GM19193 (cell line): ENCODE results near the gene IGSF22.

Experiments used
- POLR2A ChIP-seq: IDR thresholded peaks from 4 replicates; pipeline ENCODE4 v1.6.1; 2011; ENCODE audit not compliant: insufficient read depth, insufficient read length; ENCODE audit errors: extremely low read depth

The IGSF22 gene

DNA sequence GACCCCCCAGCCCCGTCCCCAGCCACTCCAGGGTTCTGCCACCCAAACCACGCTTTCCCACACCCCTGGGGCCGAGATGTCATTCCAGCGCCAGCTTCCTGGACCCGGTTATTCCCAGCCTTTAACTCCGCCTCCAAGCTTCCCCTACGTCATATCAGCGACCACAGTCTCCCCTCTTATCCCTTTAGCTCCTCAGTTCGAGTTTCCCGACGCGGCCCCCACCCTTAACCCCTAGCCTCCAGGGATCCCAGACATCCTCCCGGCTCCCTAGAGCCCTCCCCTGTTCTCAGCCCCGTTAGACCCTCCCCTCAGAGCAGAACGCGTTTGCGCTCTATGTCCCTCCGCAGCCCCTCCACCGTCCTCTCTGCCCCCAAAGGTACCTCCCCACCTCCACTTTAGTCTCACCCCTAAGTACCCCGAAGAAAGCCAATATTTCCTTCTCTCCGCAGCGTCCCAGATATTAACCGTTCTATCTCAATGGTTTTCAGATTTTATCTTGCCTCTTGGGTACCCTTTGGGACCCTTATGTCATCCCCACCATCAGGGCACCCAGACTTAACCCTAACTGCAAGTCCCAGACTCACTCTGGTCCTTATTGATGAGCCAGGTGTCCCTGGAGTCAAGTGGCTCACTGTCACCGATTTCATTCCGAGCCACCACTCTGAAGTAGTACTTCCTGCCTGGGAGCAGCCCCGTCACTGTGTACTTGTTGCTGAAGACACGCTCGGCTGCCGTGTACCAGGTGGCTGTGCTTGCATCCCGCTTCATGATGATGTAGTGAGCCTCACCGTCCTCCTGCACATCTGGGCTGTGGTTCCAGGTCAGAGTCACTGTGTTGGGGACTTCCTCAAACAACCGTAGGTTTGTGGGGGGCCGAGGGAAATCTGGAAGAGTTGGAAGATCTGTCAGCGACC, 19.4 kb downstream of the IGSF22 start:
- TF ChIP-seq POLR2A: no peak

DNA sequence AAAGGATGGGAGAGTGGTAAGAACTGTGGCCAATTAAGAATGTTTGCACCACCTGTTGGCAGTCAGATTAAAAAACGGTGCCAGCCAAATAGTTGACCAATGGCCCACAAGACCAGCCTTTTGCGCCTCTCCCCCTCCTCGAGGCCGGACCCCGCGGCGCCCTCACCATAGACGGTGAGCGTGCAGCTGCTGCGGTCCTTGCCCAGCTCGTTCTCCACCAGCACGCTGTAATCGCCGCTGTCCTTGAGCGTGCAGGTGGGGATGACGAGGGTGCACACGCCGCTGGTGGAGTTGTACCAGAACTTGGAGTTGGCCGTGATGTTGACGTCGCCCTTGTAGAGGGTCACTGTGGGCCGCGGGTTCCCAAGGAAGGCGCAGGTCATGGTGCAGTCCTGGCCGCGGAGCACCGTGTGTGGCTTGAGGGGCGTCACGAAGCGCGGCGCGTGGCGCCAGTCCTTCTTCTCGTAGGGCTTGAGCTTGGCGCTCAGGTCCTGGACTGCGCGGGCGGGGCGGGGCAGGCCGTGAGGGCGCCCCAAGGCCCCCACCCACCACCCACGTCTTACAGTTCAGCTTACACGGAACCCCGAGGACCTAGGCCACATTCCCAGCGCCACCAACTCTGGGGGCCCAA, 20.2 kb downstream of the IGSF22 start:
- no peak for TF ChIP-seq POLR2A

GRCh38 chr11:18704698-18705097, 21.3 kb downstream of the IGSF22 start:
- no peak for TF ChIP-seq POLR2A

- TF ChIP-seq POLR2A: no peak
Measured at GRCh38 chr11:18704045-18704645, 21.8 kb downstream of the IGSF22 start.

DNA sequence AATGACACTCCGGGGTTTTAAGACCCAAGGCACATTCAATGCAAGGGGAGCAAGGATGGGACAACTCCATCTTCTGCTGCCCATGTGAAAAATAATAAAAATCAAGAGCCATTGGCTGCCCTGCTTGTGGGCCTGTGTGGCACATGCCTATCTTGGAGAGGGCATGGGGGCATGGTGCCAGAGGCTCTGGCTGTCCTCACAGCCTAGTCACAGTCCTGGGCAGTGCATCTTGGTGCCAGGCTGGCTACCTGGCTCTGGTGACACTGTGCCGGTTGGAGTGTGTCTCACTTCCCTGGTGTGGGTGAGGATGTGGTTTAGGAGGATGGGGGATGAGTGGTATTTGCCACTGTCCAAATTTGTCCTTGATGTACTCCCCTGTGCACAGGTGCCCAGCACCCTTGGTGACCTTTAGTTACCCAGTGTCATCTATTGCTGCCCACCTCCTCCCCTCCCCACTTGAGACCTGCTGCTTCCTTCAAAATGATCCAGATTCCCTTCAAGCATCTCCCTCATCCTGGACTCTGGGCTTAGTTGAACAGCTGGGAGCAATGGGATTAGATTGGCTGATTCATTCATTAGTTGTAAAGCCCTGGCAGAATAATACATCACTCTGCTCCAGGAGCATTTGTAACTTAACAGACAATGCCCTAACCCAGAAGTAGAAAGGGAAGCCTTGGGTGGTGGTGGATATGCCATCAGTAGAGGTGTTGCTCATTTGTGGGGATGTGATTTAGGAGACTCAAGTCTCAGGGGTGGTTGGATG, 22.8 kb downstream of the IGSF22 start:
- TF ChIP-seq POLR2A: no peak

DNA sequence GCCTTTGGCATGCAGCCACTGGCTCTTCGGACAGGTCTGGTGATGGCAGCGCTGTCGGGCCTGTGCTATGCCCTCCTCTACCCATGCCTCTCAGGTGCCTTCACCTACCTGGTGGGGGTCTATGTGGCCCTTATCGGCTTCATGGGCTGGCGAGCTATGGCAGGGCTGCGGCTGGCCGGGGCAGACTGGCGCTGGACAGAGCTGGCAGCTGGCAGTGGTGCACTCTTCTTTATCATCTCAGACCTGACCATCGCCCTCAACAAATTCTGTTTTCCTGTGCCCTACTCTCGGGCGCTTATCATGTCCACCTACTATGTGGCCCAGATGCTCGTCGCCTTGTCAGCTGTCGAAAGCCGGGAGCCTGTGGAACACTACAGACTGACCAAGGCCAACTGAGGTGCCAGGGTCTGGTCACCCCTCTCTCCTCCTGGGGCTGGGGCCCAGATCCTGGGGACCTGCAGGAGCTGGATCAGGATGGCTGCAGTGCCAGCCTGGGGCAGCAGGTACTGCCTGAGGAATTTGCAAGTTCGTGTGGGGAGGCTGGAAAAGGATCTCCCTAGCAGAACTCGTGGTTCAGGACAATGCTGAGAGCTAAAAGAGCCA, 24.3 kb downstream of the IGSF22 start:
- TF ChIP-seq POLR2A: no peak

- no peak for TF ChIP-seq POLR2A
Measured at GRCh38 chr11:18700872-18701271, 25.1 kb downstream of the IGSF22 start.

DNA sequence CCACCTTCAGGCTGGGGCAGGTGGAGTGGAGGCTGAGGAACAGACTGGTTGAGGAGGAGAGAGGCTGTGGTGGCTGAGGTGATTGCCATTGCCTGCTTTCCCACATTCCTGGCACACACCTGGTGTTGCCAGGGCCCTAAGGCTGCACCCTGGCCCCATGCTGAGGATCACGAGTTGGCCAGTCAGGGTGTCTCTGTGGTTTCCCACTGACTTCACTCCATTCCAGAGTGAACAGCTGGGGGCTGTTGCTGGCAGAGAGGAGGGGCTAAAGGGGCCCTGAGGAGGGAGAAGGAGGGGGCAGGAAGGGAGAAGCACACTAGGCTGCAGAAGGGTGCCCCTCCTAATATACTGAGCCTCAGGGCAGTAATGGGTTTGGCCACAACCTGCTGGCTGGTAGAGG, 25.6 kb downstream of the IGSF22 start:
- TF ChIP-seq POLR2A: no peak

DNA sequence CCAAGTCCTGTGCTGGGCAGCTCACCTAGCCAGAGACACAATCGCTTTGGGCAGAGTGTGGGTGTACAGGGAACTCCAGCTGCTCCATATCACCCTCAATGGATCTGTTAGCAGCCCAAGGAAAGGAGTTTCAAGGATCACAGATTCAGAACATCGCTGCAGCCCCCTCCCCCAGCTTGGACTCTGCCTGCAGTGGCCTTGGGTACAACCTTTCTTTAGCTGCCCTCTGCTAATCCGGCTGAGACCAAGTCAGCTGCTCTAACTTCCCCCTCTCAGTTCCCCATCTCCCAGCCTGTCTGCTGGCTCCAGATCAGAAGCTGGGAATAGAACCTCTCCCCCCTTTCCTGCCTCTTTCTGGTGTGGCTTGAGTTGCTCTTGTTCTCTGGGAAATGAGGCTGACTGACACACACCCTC, 26.1 kb downstream of the IGSF22 start:
- no peak for TF ChIP-seq POLR2A

DNA sequence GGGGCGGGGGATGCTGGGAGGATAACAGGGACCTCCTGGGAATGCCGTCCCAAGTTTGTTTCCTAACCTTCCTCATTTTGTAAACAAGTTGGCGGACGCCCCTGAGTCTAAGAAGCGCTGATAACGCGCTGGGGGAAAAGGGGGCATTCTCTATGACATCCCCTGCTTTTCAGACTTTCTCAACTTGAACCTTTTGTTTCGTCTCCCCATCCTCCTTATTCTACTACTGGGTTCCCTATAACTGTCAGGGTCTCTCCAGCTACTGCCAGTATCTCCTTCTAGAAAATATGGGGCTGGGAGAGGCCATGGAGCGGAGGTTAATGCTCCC, 26.8 kb downstream of the IGSF22 start:
- no peak for TF ChIP-seq POLR2A

DNA sequence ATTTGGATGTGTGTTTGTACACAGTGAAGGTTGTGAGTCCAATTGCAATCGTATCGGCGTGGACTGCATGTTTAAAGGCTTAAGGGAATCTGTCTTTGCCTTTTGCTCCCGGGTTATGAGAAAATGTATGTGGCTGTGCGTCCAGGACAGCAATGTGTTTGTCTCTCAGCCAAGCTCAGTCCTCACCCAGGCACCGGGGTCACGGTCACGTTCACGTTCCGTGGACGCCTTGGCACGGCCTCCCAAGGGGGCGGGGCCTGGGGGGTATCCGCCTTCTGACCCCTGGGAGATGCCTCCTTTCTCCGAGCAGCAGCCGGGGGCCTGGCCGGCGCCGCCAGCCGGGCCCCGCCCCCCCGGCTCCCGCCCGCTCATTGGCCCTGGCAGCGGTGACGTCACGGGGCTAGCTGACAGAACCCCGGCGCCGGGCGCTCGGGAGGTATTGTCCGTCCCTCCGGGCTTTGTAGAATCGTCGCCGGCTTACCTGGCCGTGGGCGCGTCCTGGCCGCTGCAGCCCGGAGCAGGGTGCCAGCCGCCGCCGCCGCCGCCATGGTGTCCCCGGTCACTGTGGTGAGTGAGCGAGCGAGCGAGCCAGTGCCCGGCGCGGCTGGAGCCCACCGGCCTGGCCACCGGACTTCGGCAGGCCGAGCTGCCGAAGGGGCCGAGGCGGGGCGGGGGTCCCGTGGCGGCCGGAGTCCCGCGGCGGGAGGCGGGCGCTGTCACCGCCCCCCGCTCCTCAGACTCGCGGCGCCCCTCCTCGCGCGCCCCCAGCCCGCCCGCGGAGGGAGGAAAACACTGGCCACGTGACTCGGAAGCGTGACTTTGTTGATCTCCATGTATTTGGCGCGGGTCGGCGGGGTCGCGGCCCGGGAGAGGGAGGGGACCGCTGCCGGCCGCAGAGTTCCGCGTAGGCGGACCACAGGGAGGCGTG, 27.4 kb downstream of the IGSF22 start, which contains the start of gene TMEM86A:
TMEM86A (plus strand) TSS at position 439 of the 928 bp plus-strand sequence; CDS start at position 547, 108 bp downstream.
- TF ChIP-seq POLR2A: no peak

GRCh38 chr11:18697576-18697975, 28.4 kb downstream of the IGSF22 start:
- no peak for TF ChIP-seq POLR2A

DNA sequence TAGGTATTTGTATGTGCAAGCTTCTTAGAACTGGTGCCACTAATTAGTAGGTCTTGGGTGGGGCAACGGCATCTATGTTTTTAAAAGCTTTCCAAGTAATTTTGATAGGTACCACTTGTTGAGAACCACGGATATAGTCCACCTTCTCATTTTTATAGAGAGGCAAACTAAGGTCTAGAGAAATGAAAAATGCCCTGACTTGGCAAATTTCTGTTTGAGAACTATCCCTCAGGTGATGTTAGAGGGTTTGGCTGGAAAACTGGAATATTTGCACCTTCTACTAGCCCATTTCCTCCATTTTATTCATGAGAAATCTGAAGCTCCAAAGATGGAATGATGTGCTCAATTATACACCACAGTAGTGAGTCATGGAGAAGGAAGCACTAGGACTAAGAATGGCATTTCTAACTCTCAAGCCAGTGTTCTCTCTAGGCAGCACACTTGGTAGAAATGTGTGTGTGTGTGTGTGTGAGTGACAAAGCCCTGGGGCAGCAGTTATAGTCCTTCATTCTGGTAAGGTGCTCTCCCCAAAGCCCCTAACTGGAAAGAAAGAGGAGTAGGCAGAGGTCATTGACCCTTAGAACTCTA, 29.3 kb downstream of the IGSF22 start:
- TF ChIP-seq POLR2A: no peak

DNA sequence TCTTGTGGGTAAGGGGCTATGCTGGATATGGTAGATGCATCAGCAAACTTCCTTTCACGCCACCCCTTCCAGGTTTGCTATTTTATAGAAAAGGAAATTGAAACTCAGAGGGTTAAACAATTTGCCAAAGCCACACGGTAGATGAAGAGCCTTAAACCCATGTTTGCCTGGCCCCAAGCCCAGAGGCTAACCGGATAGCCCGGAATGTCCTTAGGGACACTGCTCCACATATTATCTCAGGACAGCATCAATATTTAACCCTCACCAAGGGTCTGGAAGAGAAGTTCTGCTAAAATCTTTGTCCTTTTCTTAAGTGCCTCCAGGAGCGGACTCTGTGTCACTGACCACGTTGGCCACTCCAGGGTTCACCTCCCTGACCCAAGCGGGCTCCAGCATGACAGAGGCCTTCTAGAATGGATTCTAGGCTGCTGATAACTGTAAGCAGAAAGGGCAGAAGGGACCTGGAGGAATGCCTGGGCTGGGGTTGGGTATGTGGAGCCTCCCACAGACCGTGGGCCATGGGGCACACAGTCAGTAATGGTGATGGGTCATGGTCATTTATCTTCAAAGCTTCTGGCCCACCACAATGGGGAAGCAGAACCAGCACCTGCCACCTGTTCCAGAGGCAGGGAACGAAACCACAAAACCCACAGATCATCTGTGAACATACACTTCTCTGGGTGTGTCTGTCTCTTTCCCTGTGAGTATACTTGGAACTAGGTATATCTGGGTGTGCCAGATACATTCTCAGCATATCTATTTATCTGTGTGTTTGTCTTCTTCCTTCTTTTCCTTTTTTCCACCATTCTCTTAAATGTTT, 32.8 kb downstream of the IGSF22 start:
- TF ChIP-seq POLR2A: no peak
